ENCODE results near the gene NPIPA1. TPM values are rescaled to one million over a fixed set of nuclear protein-coding genes. Genes with fewer than 3 reads are reported as not detected.

Gene NPIPA1
- total and polyA plus RNA-seq, 2 of the 13 experiments (the other 11 are each of a cell fraction or from before 2014, with no cell fraction given), result 75.9 to 183 TPM

DNA sequence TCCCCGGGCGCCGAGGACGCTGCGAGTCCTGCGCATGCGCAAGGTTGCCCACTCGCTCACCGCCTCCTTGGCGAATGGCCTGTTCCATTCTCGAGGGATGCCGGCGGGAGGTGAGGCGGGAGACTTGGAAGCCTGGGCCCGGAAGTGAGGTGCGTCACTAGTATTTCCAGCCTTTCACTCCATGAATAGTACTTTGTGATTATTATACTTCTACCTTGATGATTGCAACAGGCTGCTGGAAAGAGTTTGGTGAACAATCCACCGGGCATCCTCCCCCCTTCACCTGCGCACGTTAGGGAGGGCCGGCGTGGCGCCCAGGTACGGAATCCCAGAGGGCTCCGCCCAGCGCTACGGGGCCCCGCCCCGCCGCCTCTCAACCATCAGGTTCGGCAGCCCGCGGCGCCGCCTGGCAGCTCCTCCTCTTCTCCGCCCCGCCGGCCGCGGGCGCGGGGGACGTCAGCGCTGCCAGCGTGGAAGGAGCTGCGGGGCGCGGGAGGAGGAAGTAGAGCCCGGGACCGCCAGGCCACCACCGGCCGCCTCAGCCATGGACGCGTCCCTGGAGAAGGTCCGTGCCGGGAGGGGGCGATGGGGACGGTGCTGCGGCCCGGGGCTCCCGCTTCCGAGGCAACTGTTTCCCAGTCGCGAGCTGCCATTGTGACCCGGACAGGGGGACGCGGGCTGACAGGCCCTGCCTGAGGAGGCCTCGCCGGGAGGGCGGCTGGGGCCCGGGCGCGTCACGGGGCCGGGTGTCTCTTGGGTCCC lies 37.6 kb downstream of the NPIPA1 start, which contains the start of gene PDXDC1 (continued):
- peak; percentile 90; the same call in 1 of the 2 replicates for TF ChIP-seq HES4 (CRISPR knock-in tag; IDR thresholded peaks at IDR 0.05; ENCODE audit: borderline replicate concordance)
- peak; percentile 84; the same call in 1 of the 2 replicates for TF ChIP-seq ZNF703 (CRISPR knock-in tag; IDR thresholded peaks at IDR 0.05; ENCODE audit: borderline replicate concordance)
- peak; percentile 72 to 85; a peak in 2 of 4 replicates for TF ChIP-seq KLF16 (CRISPR knock-in tag; IDR thresholded peaks at IDR 0.05)
- peak; percentile 54 for TF ChIP-seq MED1 (CRISPR knock-in tag; IDR thresholded peaks at IDR 0.05)
- peak; percentile 83 for TF ChIP-seq ASH2L (IDR thresholded peaks at IDR 0.05; ENCODE audit: insufficient read length, low read depth, low read length)
- TF ChIP-seq TBX3 (IDR thresholded peaks at IDR 0.05; ENCODE audit: borderline replicate concordance), result 0 out of 2 replicates have a peak, but pooled peaks have one; percentile 20
- peak; percentile 95 for TF ChIP-seq ZNF776 (CRISPR knock-in tag; IDR thresholded peaks at IDR 0.05)
- TF ChIP-seq SIN3A (IDR thresholded peaks at IDR 0.05; ENCODE audit: borderline replicate concordance, low read depth, low read length), result peak; percentile 56; the same call in 1 of the 2 replicates
- TF ChIP-seq HNRNPUL1 (IDR thresholded peaks at IDR 0.05; ENCODE audit: low read depth, low read length), result peak; percentile 60; the same call in 1 of the 2 replicates
- TF ChIP-seq ZNF333 (CRISPR knock-in tag; IDR thresholded peaks at IDR 0.05; ENCODE audit: borderline replicate concordance), result peak; percentile 92; the same call in 1 of the 2 replicates
- peak; percentile 18; the same call in 1 of the 2 replicates for TF ChIP-seq ZNF335 (CRISPR knock-in tag; IDR thresholded peaks at IDR 0.05)
- peak; percentile 67 for TF ChIP-seq FOXO1 (CRISPR knock-in tag; IDR thresholded peaks at IDR 0.05)
- peak; percentile 44; the same call in 1 of the 2 replicates for TF ChIP-seq RARA (CRISPR knock-in tag; IDR thresholded peaks at IDR 0.05)
- TF ChIP-seq, protein P1, sequence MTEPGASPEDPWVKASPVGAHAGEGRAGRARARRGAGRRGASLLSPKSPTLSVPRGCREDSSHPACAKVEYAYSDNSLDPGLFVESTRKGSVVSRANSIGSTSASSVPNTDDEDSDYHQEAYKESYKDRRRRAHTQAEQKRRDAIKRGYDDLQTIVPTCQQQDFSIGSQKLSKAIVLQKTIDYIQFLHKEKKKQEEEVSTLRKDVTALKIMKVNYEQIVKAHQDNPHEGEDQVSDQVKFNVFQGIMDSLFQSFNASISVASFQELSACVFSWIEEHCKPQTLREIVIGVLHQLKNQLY (CRISPR knock-in tag; IDR thresholded peaks at IDR 0.05), result 0 out of 2 replicates have a peak, but pooled peaks have one; percentile 31
- TF ChIP-seq TFDP2 (CRISPR knock-in tag; IDR thresholded peaks at IDR 0.05), result peak; percentile 76
- TF ChIP-seq JARID2 (CRISPR knock-in tag; IDR thresholded peaks at IDR 0.05; ENCODE audit: insufficient replicate concordance), result peak; percentile 71
- TF ChIP-seq, protein P2, sequence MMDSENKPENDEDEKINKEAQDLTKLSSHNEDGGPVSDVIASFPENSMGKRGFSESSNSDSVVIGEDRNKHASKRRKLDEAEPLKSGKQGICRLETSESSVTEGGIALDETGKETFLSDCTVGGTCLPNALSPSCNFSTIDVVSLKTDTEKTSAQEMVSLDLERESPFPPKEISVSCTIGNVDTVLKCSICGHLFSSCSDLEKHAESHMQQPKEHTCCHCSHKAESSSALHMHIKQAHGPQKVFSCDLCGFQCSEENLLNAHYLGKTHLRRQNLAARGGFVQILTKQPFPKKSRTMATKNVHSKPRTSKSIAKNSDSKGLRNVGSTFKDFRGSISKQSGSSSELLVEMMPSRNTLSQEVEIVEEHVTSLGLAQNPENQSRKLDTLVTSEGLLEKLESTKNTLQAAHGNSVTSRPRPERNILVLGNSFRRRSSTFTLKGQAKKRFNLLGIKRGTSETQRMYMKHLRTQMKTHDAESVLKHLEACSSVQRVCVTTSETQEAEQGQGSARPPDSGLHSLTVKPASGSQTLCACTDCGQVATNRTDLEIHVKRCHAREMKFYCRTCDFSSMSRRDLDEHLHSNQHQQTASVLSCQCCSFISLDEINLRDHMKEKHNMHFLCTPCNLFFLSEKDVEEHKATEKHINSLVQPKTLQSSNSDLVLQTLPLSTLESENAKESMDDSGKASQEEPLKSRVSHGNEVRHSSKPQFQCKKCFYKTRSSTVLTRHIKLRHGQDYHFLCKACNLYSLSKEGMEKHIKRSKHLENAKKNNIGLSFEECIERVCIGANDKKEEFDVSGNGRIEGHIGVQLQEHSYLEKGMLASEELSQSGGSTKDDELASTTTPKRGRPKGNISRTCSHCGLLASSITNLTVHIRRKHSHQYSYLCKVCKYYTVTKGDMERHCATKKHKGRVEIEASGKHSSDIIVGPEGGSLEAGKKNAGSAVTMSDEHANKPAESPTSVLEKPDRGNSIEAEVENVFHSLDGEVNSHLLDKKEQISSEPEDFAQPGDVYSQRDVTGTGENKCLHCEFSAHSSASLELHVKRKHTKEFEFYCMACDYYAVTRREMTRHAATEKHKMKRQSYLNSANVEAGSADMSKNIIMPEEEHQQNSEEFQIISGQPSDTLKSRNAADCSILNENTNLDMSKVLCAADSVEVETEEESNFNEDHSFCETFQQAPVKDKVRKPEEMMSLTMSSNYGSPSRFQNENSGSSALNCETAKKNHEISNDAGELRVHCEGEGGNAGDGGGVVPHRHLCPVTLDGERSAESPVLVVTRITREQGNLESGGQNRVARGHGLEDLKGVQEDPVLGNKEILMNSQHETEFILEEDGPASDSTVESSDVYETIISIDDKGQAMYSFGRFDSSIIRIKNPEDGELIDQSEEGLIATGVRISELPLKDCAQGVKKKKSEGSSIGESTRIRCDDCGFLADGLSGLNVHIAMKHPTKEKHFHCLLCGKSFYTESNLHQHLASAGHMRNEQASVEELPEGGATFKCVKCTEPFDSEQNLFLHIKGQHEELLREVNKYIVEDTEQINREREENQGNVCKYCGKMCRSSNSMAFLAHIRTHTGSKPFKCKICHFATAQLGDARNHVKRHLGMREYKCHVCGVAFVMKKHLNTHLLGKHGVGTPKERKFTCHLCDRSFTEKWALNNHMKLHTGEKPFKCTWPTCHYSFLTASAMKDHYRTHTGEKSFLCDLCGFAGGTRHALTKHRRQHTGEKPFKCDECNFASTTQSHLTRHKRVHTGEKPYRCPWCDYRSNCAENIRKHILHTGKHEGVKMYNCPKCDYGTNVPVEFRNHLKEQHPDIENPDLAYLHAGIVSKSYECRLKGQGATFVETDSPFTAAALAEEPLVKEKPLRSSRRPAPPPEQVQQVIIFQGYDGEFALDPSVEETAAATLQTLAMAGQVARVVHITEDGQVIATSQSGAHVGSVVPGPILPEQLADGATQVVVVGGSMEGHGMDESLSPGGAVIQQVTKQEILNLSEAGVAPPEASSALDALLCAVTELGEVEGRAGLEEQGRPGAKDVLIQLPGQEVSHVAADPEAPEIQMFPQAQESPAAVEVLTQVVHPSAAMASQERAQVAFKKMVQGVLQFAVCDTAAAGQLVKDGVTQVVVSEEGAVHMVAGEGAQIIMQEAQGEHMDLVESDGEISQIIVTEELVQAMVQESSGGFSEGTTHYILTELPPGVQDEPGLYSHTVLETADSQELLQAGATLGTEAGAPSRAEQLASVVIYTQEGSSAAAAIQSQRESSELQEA (CRISPR knock-in tag; IDR thresholded peaks at IDR 0.05; ENCODE audit: not compliant biosample characterization), result peak; percentile 77
